Amniotic epithelial cell (primary cell): ENCODE results near the gene TIFAB.
"Not testable (repeated sequence)": the region's sequence is repeated elsewhere in the genome, so short reads cannot be mapped to it uniquely, and the experiment has no call there.

Experiments
- DNase-seq: peaks from one replicate; pipeline ENCODE4 v3.0.0-alpha.2; 2010; ENCODE audit warnings: low read depth

The TIFAB gene

GRCh38 chr5:135452321-135453030 is at the start of gene TIFAB:
Gene TIFAB, minus strand, starts transcription at chr5:135452351. Its CDS starts 2,412 bp downstream, at chr5:135449939.
- no peak for DNase-seq

- DNase-seq, result no peak
Measured at GRCh38 chr5:135498637-135498995, 46.5 kb upstream of the TIFAB start.

- no peak for DNase-seq
Measured at GRCh38 chr5:135497971-135498636, 46.0 kb upstream of the TIFAB start.

GRCh38 chr5:135495531-135495930 is 43.4 kb upstream of the TIFAB start:
- DNase-seq, result not testable (repeated sequence)

GRCh38 chr5:135494196-135494595 is 42.0 kb upstream of the TIFAB start:
- no peak for DNase-seq

- DNase-seq, result peak; percentile 80
Measured at GRCh38 chr5:135493406-135494180, 41.4 kb upstream of the TIFAB start.

- no peak for DNase-seq
Measured at GRCh38 chr5:135492319-135492626, 40.1 kb upstream of the TIFAB start.

GRCh38 chr5:135491552-135492318 is 39.6 kb upstream of the TIFAB start:
- no peak for DNase-seq

GRCh38 chr5:135491038-135491551 is 38.9 kb upstream of the TIFAB start:
- DNase-seq, result no peak

- DNase-seq, result no peak
Measured at GRCh38 chr5:135490245-135491037, 38.3 kb upstream of the TIFAB start.

- no peak for DNase-seq
Measured at GRCh38 chr5:135489466-135490244, 37.5 kb upstream of the TIFAB start.

- DNase-seq, result peak; percentile 6
Measured at GRCh38 chr5:135488727-135489465, 36.7 kb upstream of the TIFAB start.

- DNase-seq, result no peak
Measured at GRCh38 chr5:135487839-135488514, 35.8 kb upstream of the TIFAB start.

GRCh38 chr5:135487037-135487395 is 34.9 kb upstream of the TIFAB start:
- no peak for DNase-seq

GRCh38 chr5:135486131-135487036 is 34.2 kb upstream of the TIFAB start:
- DNase-seq, result no peak

GRCh38 chr5:135484674-135485086 is 32.5 kb upstream of the TIFAB start:
- no peak for DNase-seq

GRCh38 chr5:135483254-135483653 is 31.1 kb upstream of the TIFAB start:
- no peak for DNase-seq

- DNase-seq, result no peak
Measured at GRCh38 chr5:135482381-135482933, 30.3 kb upstream of the TIFAB start.
